AG10803 (cell line): ENCODE measurements around the gene PDLIM3.

Source experiments
- DNase-seq: peaks from one replicate; pipeline ENCODE4 v3.0.0; 2010; ENCODE audit warnings: low read depth
- H3K4me3 ChIP-seq: 2 replicates; pipeline ENCODE4 v1.5.1; 2011; ENCODE audit warnings: mild to moderate bottlenecking, low read length, control low read depth
- CTCF ChIP-seq: conservative IDR thresholded peaks from 2 replicates; pipeline ENCODE4 v1.5.1; 2011; ENCODE audit warnings: mild to moderate bottlenecking, low read length, control low read depth, inconsistent platforms

Gene PDLIM3

GRCh38 chr4:185550933-185551332, 15.6 kb upstream of the PDLIM3 start:
- no peak for TF ChIP-seq CTCF
- no peak overlapping the region for H3K4me3 ChIP-seq
- no peak for DNase-seq

DNA sequence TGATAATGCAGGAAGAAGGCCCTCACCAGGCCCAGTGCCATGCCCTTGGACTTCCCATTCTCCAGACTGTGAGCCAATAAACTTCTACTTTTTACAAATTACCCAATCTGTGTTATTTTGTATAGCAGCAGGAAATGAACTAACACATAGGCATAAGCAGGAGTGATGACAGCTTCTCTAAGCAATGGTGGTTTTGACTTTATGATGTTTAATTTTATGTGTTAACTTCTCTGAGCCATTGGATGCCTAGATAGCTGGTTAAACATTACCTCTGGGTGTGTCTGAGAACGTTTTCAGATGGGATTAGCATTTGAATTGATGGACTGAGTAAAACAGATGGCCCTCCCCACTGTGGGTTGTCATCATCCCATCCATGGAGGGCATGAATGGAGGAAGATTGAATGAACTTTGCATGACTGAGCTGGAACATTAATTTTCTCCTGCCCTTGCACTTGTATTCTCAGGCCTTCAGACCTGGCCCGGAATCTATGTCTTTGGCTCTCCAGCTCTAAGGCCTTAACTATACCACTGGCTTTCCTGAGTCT, 13.9 kb upstream of the PDLIM3 start:
- no peak for DNase-seq
- no peak for TF ChIP-seq CTCF
- no peak overlapping the region for H3K4me3 ChIP-seq

DNA sequence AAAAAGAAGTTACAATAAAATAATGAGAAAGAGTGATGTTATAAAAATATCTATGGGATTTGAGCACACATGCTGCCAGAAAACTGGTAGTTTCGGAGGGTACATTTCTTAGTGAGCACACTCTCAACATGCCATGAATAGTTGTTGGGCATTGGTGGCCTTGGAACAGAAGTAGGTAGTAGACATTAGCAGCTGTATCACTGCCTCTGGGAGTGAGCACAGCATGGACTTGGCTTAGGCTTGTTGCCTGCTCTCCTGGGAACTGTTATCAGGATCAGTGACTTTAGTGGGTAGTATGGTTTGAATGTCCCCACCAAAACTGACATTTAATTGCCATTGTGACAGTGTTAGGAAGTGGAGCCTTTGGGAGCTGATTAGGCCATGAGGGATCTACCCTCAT, 13.3 kb upstream of the PDLIM3 start:
- H3K4me3 ChIP-seq: no peak overlapping the region
- no peak for DNase-seq
- TF ChIP-seq CTCF: no peak

GRCh38 chr4:185546335-185546734, 11.0 kb upstream of the PDLIM3 start:
- H3K4me3 ChIP-seq: no peak overlapping the region
- TF ChIP-seq CTCF: no peak

GRCh38 chr4:185542626-185543315, 7.5 kb upstream of the PDLIM3 start:
- no peak overlapping the region for H3K4me3 ChIP-seq
- no peak for DNase-seq
- no peak for TF ChIP-seq CTCF

More at GRCh38 chr4:185546335-185546734, 11.0 kb upstream of the PDLIM3 start:
- DNase-seq: no peak

DNA sequence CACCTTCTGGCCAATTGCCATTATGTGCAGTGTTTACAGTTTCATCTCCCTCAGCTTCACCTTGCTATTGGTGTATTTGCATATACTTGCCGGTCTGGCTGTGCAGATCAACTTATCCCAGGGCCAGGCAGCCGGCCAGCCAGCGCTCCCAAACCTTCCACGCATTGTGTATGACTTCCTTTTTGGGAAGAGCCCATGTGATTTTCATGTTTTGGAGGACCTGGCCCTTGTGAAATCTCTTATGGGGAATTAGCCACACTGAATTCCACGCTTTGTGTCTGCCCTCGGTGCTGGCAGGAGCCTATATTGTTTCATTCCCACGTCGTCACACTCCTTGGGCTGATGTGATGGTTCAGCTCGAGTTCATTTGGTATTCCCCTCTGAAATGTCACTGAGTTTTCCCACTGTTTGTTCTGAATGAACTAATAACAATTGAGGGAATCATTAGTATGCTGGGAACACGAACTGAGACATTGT, 6.0 kb upstream of the PDLIM3 start:
- no peak for DNase-seq
- no peak overlapping the region for H3K4me3 ChIP-seq
- TF ChIP-seq CTCF: no peak

GRCh38 chr4:185540487-185541120, 5.3 kb upstream of the PDLIM3 start:
- no peak for TF ChIP-seq CTCF
- no peak overlapping the region for H3K4me3 ChIP-seq
- DNase-seq: no peak
